SK-N-SH (cell line): ENCODE results near the gene MTARC1.

ENCODE experiments used
- CTCF ChIP-seq: fragments of 200-600 bp; sonication (generic); IDR thresholded peaks from 2 replicates; pipeline ENCODE4 v1.6.1; 2017; ENCODE audit warnings: antibody characterized with exemption, mild to moderate bottlenecking, moderate library complexity
- EP300 ChIP-seq, 2 experiments: IDR thresholded peaks; 2 replicates each; pipeline versions ENCODE4 v1.4.0 to v1.6.1; 2012; ENCODE audit warnings: borderline replicate concordance in 1 of 2, low read depth in 1 of 2, low read length in 1 of 2
- NFIC ChIP-seq: IDR thresholded peaks from 2 replicates; pipeline ENCODE4 v1.4.0; 2012; ENCODE audit warnings: borderline replicate concordance
- RCOR1 ChIP-seq: fragments of 150-350 bp; IDR thresholded peaks from 2 replicates; pipeline ENCODE4 v1.6.1; 2017; ENCODE audit warnings: antibody characterized with exemption, low read length
- USF2 ChIP-seq: fragments of 150-350 bp; IDR thresholded peaks from 2 replicates; pipeline ENCODE4 v1.6.1; 2017; ENCODE audit warnings: antibody characterized with exemption, low read length, low read depth, borderline replicate concordance

- no peak for TF ChIP-seq CTCF
- no peak for TF ChIP-seq NFIC
- no peak for TF ChIP-seq EP300 (IDR thresholded peaks at IDR 0.05; ENCODE audit: borderline replicate concordance in 1 of 2, low read depth in 1 of 2, low read length in 1 of 2)
- TF ChIP-seq RCOR1, result no peak
- TF ChIP-seq USF2, result no peak
Measured at GRCh38 chr1:220812308-220812707, 25.6 kb downstream of the MTARC1 start.
